Ectodermal cell (in vitro differentiated cells): Measurements from ENCODE around the gene PSMG3.

ENCODE experiments used
- H3K27ac ChIP-seq: 2 replicates; pipeline ENCODE4 v1.7.0; 2013; ENCODE audit warnings: mild to moderate bottlenecking, low read depth, low read length; ENCODE audit not compliant: insufficient read depth, poor library complexity, severe bottlenecking
- H3K27me3 ChIP-seq: 2 replicates; pipeline ENCODE4 v1.7.0; 2013; ENCODE audit warnings: mild to moderate bottlenecking, low read length; ENCODE audit not compliant: insufficient read depth, control insufficient read depth, poor library complexity, severe bottlenecking
- H3K36me3 ChIP-seq: one replicate; pipeline ENCODE4 v1.7.0; 2013; ENCODE audit warnings: low read length; ENCODE audit not compliant: control insufficient read depth, insufficient read depth
- H3K4me1 ChIP-seq: one replicate; pipeline ENCODE4 v1.7.0; 2013; ENCODE audit warnings: low read length; ENCODE audit not compliant: control insufficient read depth, insufficient read depth
- H3K4me3 ChIP-seq: 2 replicates; pipeline ENCODE4 v1.7.0; 2013; ENCODE audit warnings: low read depth, low read length, control low read depth; ENCODE audit not compliant: insufficient read depth
- H3K9me3 ChIP-seq: 2 replicates; pipeline ENCODE4 v1.7.0; 2013; ENCODE audit warnings: mild to moderate bottlenecking, low read length, moderate library complexity; ENCODE audit not compliant: control insufficient read depth
- WGBS, 2 experiments: methylation state at CpG; one replicate each; pipeline ENCODE4 v1.1.7; 2013; ENCODE audit warnings: missing lambda C conversion rate in 2 of 2; 5-methylcytosine and 5-hydroxymethylcytosine counted together

Gene PSMG3

GRCh38 chr7:1597066-1597760 lies 27.4 kb upstream of the PSMG3 start:
- no peak overlapping the region for H3K27ac ChIP-seq
- H3K9me3 ChIP-seq, result no peaks in the 10 kb centered on the region
- no peak overlapping the region for H3K4me3 ChIP-seq
- no peaks in the 10 kb centered on the region for H3K36me3 ChIP-seq
- no peaks in the 10 kb centered on the region for H3K4me1 ChIP-seq
- 89 to 90% methylated on average over 16 of the region's 16 CpGs for WGBS, 2 experiments
- H3K27me3 ChIP-seq, result no peaks in the 10 kb centered on the region

GRCh38 chr7:1596181-1597043 lies 26.6 kb upstream of the PSMG3 start:
- H3K9me3 ChIP-seq, result no peaks in the 10 kb centered on the region
- no peak overlapping the region for H3K27ac ChIP-seq
- no peaks in the 10 kb centered on the region for H3K4me1 ChIP-seq
- 92 to 93% methylated on average over 39 of the region's 39 CpGs for WGBS, 2 experiments
- no peaks in the 10 kb centered on the region for H3K36me3 ChIP-seq
- no peaks in the 10 kb centered on the region for H3K27me3 ChIP-seq
- H3K4me3 ChIP-seq, result no peak overlapping the region

GRCh38 chr7:1595636-1596035 lies 25.8 kb upstream of the PSMG3 start:
- WGBS, 2 experiments, result 83 to 84% methylated on average over 12 of the region's 12 CpGs
- Histone ChIP-seq H3K27ac (no peak overlapping the region), H3K9me3 (no peaks in the 10 kb centered on the region), H3K36me3 (no peaks in the 10 kb centered on the region), H3K27me3 (no peaks in the 10 kb centered on the region), H3K4me1 (no peaks in the 10 kb centered on the region), H3K4me3 (no peak overlapping the region)

- WGBS, 2 experiments, result 85 to 86% methylated on average over 3 of the region's 3 CpGs
These were observed 25.2 kb upstream of the PSMG3 start for GRCh38 chr7:1595027-1595426.

GRCh38 chr7:1593904-1594421 lies 24.1 kb upstream of the PSMG3 start:
- Histone ChIP-seq H3K4me1 (no peaks in the 10 kb centered on the region), H3K27me3 (no peaks in the 10 kb centered on the region), H3K9me3 (no peaks in the 10 kb centered on the region), H3K27ac (no peak overlapping the region), H3K4me3 (no peak overlapping the region), H3K36me3 (no peaks in the 10 kb centered on the region)
- WGBS, 2 experiments, result 82 to 85% methylated on average over 4 of the region's 4 CpGs

More at GRCh38 chr7:1595027-1595426, 25.2 kb upstream of the PSMG3 start:
- Histone ChIP-seq H3K4me1 (no peaks in the 10 kb centered on the region), H3K36me3 (no peaks in the 10 kb centered on the region), H3K27ac (no peak overlapping the region), H3K27me3 (no peaks in the 10 kb centered on the region), H3K9me3 (no peaks in the 10 kb centered on the region), H3K4me3 (no peak overlapping the region)

GRCh38 chr7:1593091-1593866 lies 23.4 kb upstream of the PSMG3 start:
- H3K4me3 ChIP-seq, result no peak overlapping the region
- H3K9me3 ChIP-seq, result no peaks in the 10 kb centered on the region
- WGBS, 2 experiments, result 84 to 85% methylated on average over 19 of the region's 19 CpGs
- no peaks in the 10 kb centered on the region for H3K36me3 ChIP-seq
- H3K27me3 ChIP-seq, result no peaks in the 10 kb centered on the region
- no peaks in the 10 kb centered on the region for H3K4me1 ChIP-seq
- no peak overlapping the region for H3K27ac ChIP-seq

GRCh38 chr7:1592299-1592871 lies 22.6 kb upstream of the PSMG3 start:
- Histone ChIP-seq H3K27ac (no peak overlapping the region), H3K36me3 (no peaks in the 10 kb centered on the region), H3K4me3 (no peak overlapping the region), H3K4me1 (no peaks in the 10 kb centered on the region), H3K9me3 (no peaks in the 10 kb centered on the region), H3K27me3 (no peaks in the 10 kb centered on the region)
- WGBS, 2 experiments, result 90 to 92% methylated on average over 20 of the region's 20 CpGs

- no peaks in the 10 kb centered on the region for H3K36me3 ChIP-seq
- no peak overlapping the region for H3K27ac ChIP-seq
- H3K4me3 ChIP-seq, result no peak overlapping the region
- H3K9me3 ChIP-seq, result no peaks in the 10 kb centered on the region
- H3K4me1 ChIP-seq, result no peaks in the 10 kb centered on the region
- WGBS, 2 experiments, result 88 to 90% methylated on average over 15 of the region's 15 CpGs
- no peaks in the 10 kb centered on the region for H3K27me3 ChIP-seq
These were observed 22.0 kb upstream of the PSMG3 start for GRCh38 chr7:1591876-1592275.

- Histone ChIP-seq H3K9me3 (no peaks in the 10 kb centered on the region), H3K4me1 (no peaks in the 10 kb centered on the region), H3K4me3 (no peak overlapping the region), H3K27me3 (no peaks in the 10 kb centered on the region), H3K36me3 (no peaks in the 10 kb centered on the region), H3K27ac (no peak overlapping the region)
- 86% methylated on average over 6 of the region's 6 CpGs for WGBS, 2 experiments
These were observed 21.6 kb upstream of the PSMG3 start for GRCh38 chr7:1591396-1591795.
